HT1080 (cell line): ENCODE data around the gene PSMB5. TPM values are rescaled to one million over a fixed set of nuclear protein-coding genes. Genes with fewer than 3 reads are reported as not detected.
"Not testable (repeated sequence)": the region's sequence is repeated elsewhere in the genome, so short reads cannot be mapped to it uniquely, and the experiment has no call there.

Source experiments
- DNase-seq: peaks from one replicate; pipeline ENCODE4 v3.0.0-alpha.2; 2015; ENCODE audit warnings: low read depth
- total RNA-seq: library from RNA; depleted of rRNA; stranded (reverse); fragments of >200 nt; shearing (Covaris generic); gene quantifications from 2 replicates; pipeline ENCODE4 v1.2.3, GENCODE V29; 2014

PSMB5 gene
- total RNA-seq, 1 experiment from 2014 or later, result 335 TPM

- DNase-seq, result no peak
Observed at GRCh38 chr14:23020143-23021128, 14.3 kb downstream of the PSMB5 start.

GRCh38 chr14:23018107-23018506 lies 16.6 kb downstream of the PSMB5 start:
- DNase-seq, result no peak

GRCh38 chr14:23017091-23017490 lies 17.6 kb downstream of the PSMB5 start:
- no peak for DNase-seq

GRCh38 chr14:23015618-23016017 lies 19.1 kb downstream of the PSMB5 start:
- no peak for DNase-seq

GRCh38 chr14:23013749-23014054 lies 21.0 kb downstream of the PSMB5 start:
- DNase-seq, result not testable (repeated sequence)

- no peak for DNase-seq
Observed at GRCh38 chr14:23013054-23013748, 21.5 kb downstream of the PSMB5 start.

GRCh38 chr14:23009939-23010726 lies 24.6 kb downstream of the PSMB5 start, which contains the start of gene C14orf93:
TSS of gene C14orf93 (minus strand) at chr14:23010143. CDS start at chr14:22999023, 11,120 bp downstream.
- DNase-seq, result peak; percentile 78

GRCh38 chr14:23009483-23009938 lies 25.2 kb downstream of the PSMB5 start:
- DNase-seq, result no peak

- DNase-seq, result peak; percentile 22
Observed at GRCh38 chr14:23008831-23009230, 25.9 kb downstream of the PSMB5 start.

- DNase-seq, result peak; percentile 97
Observed at GRCh38 chr14:23006544-23007419, 27.9 kb downstream of the PSMB5 start.

GRCh38 chr14:23006188-23006534 lies 28.5 kb downstream of the PSMB5 start:
- no peak for DNase-seq

- no peak for DNase-seq
Observed at GRCh38 chr14:23005451-23006187, 29.1 kb downstream of the PSMB5 start.

GRCh38 chr14:23004274-23004673 lies 30.4 kb downstream of the PSMB5 start:
- DNase-seq, result not testable (repeated sequence)

- DNase-seq, result no peak
Observed at GRCh38 chr14:23002592-23002991, 32.1 kb downstream of the PSMB5 start.

GRCh38 chr14:23000860-23001259 lies 33.8 kb downstream of the PSMB5 start:
- DNase-seq, result no peak

GRCh38 chr14:22998329-22999012 lies 36.2 kb downstream of the PSMB5 start:
- DNase-seq, result no peak

GRCh38 chr14:22997676-22998323 lies 36.9 kb downstream of the PSMB5 start:
- DNase-seq, result no peak

GRCh38 chr14:22996768-22997654 lies 37.7 kb downstream of the PSMB5 start:
- no peak for DNase-seq
